ENCODE results near the gene LRMDA. TPM values are rescaled to one million over a fixed set of nuclear protein-coding genes. Genes with fewer than 3 reads are reported as not detected.

Gene LRMDA
- total and polyA plus RNA-seq, 2 of the 13 experiments (the other 11 are each of a cell fraction or from before 2014, with no cell fraction given): 13.4 to 22.0 TPM

- no peak for TF ChIP-seq ZSCAN20 (CRISPR knock-in tag; IDR thresholded peaks at IDR 0.05; ENCODE audit: borderline replicate concordance)
- TF ChIP-seq ZNF510 (CRISPR knock-in tag; IDR thresholded peaks at IDR 0.05; ENCODE audit: low read depth): no peak
- TF ChIP-seq IKZF5 (CRISPR knock-in tag; IDR thresholded peaks at IDR 0.05): peak; percentile 76; the same call in 1 of the 2 replicates
- no peak for TF ChIP-seq ZNF766 (CRISPR knock-in tag; IDR thresholded peaks at IDR 0.05; ENCODE audit: borderline replicate concordance)
- no peak; the same call in 1 of the 2 replicates for TF ChIP-seq CHD4 (IDR thresholded peaks at IDR 0.05; ENCODE audit: borderline replicate concordance, low read length)
- TF ChIP-seq HMGXB3 (CRISPR knock-in tag; IDR thresholded peaks at IDR 0.05; ENCODE audit: borderline replicate concordance): no peak
- TF ChIP-seq PHF21A (CRISPR knock-in tag; IDR thresholded peaks at IDR 0.05): peak; percentile 73
- 0 out of 2 replicates have a peak, but pooled peaks have one; percentile 42 for TF ChIP-seq NR2C2 (CRISPR knock-in tag; IDR thresholded peaks at IDR 0.05; ENCODE audit: borderline replicate concordance)
- TF ChIP-seq CBFB (CRISPR knock-in tag; IDR thresholded peaks at IDR 0.05): peak; percentile 80
- peak; percentile 70 for TF ChIP-seq HDAC1 (CRISPR knock-in tag; IDR thresholded peaks at IDR 0.05)
- TF ChIP-seq SAP130 (CRISPR knock-in tag; IDR thresholded peaks at IDR 0.05; ENCODE audit: low read depth): peak; percentile 80
- TF ChIP-seq ZNF747 (CRISPR knock-in tag; IDR thresholded peaks at IDR 0.05; ENCODE audit: borderline replicate concordance): no peak
- no peak for TF ChIP-seq ONECUT2 (CRISPR knock-in tag; IDR thresholded peaks at IDR 0.05)
- peak; percentile 52 to 54; a peak in 3 of 4 replicates for TF ChIP-seq NR2F1 (CRISPR knock-in tag; IDR thresholded peaks at IDR 0.05)
- TF ChIP-seq PATZ1 (CRISPR knock-in tag; IDR thresholded peaks at IDR 0.05): peak; percentile 82
- peak; percentile 44; the same call in 1 of the 2 replicates for TF ChIP-seq MXD3 (CRISPR knock-in tag; IDR thresholded peaks at IDR 0.05)
- TF ChIP-seq MYPOP (CRISPR knock-in tag; IDR thresholded peaks at IDR 0.05): 0 out of 2 replicates have a peak, but pooled peaks have one; percentile 40
- no peak for TF ChIP-seq CREBL2 (CRISPR knock-in tag; IDR thresholded peaks at IDR 0.05; ENCODE audit: borderline replicate concordance)
These were observed 341.9 kb downstream of the LRMDA start (continued) for GRCh38 chr10:75773231-75773780.

Data from HepG2 (cell line).